GM13977 (cell line): ENCODE data around the gene GCSAM.

Experiments
- DNase-seq: peaks from one replicate; pipeline ENCODE4 v3.0.0; 2012; ENCODE audit warnings: low spot score
- in situ Hi-C: fragments of 300-500 bp; cut with MboI; formaldehyde crosslinking; loops from one replicate; pipeline ENCODE4 v1.12.0; 2022; ENCODE audit warnings: low sequenced_read_pairs, low pct_unique_long_range_greater_than_20kb, mixed read lengths, inconsistent platforms; ENCODE audit not compliant: unreplicated experiment
- TF ChIP-seq, protein P1 (sequence below): IDR thresholded peaks from 2 replicates; pipeline ENCODE4 v1.5.1; 2012; ENCODE audit warnings: mild to moderate bottlenecking, control low read depth; ENCODE audit not compliant: insufficient read depth; ENCODE audit errors: extremely low read depth, missing control alignments

GCSAM gene

DNA sequence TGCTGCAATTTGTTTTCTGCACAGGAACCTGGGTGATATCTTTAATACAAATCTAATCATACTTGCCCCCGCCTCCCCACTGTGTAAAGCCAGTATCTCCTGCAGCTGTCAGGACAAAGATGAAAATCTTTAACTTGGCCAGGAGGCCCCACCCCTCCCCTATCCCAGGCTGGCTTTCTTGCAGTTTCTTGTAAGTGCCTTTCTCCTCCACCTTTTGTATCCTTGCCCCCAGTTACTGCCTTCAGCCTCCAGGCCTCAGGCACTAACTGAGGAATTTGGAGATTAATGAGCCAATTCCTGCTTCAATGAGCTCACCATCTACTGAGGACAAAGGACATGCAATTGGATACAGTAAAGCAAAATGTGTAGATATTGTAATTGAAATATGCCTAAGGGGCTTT lies 6.5 kb downstream of the GCSAM start:
- in situ Hi-C loops: no loop called here

DNA sequence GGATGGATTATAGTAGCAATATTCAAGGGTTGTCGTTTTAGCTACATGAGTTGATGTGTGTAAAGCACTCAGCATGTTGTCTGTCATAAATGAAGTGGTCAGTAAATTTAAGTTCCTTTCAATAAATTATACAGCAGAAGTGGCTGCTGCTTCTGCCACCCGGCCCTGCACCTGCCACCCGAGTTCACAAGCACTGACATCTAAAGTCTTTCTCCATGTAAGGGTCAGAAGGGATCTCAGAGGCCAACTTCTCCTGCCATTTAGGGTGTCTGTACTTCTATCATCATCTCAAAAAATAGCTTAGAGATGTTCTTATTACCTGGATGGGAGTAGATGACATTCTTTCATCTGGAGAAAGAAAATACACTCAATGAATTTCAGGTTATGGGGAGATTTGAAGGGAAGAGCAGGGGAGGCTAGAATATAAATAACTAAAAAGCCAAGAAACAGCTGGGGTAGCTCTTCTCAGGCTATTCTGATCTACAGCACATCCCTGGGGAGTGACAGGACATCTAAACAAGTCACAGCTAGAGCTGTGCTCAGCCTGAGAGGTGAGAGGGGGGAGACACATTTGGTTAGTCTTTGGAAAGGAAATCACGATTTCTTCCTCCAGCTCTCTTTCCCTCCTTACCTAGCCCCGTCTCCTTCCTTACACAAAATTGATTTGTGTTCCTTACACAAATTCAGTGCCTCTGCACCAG lies 8.0 kb downstream of the GCSAM start:
- TF ChIP-seq, protein P1, sequence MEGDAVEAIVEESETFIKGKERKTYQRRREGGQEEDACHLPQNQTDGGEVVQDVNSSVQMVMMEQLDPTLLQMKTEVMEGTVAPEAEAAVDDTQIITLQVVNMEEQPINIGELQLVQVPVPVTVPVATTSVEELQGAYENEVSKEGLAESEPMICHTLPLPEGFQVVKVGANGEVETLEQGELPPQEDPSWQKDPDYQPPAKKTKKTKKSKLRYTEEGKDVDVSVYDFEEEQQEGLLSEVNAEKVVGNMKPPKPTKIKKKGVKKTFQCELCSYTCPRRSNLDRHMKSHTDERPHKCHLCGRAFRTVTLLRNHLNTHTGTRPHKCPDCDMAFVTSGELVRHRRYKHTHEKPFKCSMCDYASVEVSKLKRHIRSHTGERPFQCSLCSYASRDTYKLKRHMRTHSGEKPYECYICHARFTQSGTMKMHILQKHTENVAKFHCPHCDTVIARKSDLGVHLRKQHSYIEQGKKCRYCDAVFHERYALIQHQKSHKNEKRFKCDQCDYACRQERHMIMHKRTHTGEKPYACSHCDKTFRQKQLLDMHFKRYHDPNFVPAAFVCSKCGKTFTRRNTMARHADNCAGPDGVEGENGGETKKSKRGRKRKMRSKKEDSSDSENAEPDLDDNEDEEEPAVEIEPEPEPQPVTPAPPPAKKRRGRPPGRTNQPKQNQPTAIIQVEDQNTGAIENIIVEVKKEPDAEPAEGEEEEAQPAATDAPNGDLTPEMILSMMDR: no peak
- no peak for DNase-seq
- in situ Hi-C loops: loop anchor here (25.0 kb wide), 1 partner anchor 862 kb away; the partner anchor contains the start of genes CD200R1 and GTPBP8

More for the DNA sequence above, 6.5 kb downstream of the GCSAM start:
- no peak for DNase-seq
- TF ChIP-seq, protein P1: no peak

DNA sequence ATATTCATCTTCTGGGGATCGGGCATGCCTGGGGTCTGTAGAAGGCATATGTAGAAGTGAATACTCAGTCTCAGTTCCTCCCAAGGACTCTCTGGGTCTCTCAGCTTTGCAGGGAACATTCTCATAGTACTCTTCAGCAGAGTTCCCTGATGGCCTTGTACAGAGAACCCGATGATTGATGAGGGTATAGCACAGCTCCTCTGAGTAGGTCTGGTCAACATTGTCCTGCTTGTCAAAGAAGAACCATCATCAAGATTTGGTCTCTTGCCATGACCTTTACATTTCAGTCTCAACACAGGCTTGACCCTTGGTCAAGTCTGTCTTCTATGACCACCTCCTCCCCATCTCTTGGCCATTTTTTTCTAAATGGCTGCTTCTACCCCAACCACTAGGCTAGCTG lies 9.5 kb downstream of the GCSAM start:
- no peak for DNase-seq
- in situ Hi-C loops: loop anchor here (25.0 kb wide), 1 partner anchor 864 kb away; the partner anchor contains the start of genes CD200R1 and GTPBP8
- TF ChIP-seq, protein P1: no peak

DNA sequence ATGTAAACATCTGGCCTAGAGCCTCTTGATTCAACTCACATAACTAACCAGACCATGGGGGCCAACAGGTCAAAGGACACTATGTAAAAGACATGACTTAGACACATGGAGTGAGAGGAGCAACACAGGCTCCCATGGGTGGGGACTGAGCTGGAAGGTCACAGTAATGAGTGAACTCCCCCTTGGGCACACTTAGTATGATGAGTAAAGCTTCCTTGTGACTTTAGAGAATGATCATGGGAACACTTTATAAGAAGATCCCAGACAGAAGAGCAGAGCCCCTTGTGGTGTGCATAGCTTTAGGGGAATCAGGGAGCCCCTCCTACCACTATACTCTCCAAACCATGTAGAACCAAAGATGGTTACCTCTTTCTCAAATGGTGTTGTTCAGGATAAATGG lies 10.2 kb downstream of the GCSAM start:
- in situ Hi-C loops: loop anchor here (25.0 kb wide), 1 partner anchor 864 kb away; the partner anchor contains the start of genes CD200R1 and GTPBP8
- TF ChIP-seq, protein P1: no peak
- DNase-seq: no peak

DNA sequence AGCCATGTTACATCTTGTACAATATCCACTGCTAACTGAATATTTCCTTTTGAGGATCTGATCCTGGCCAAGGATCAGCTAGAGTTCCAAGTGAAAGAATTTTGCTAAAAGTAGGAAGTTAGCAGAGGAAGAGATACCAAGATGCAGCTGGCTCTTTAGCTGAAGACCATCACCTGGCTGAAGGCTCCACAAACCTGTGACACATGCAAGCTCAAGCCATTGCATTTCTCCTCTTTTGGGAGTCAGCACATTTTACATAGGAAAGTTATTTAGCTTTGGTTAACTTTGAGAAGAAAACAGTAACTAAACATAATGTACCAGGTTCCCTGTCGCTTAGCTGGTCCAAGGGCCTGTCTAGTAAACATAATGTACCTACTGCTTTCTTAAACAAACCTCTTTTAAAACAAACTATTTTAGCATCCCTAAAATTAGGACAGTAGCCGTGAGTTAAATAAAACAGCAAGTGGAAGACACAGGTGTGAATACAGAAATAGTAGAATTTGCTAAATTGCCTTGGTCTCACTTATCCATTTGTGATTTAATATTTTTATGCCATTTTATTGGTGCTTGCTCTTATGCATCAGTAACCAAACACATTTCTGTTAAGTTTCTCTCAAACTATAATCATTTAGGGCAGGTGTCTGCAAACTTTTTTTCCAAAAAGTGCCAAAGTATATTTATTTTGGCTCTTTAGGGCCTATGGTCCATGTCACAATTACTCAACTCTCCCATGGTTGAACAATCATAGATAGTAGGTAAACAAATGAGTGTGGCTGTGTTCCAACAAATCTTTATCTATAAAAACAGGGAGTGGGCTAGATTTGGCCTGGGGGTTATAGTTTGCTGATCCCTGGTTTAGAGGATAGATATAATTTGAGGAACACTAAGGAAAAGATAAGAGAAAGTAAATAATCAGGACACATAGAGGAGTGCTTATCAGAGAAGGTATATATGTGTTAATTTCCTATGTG lies 11.2 kb downstream of the GCSAM start:
- no peak for DNase-seq
- TF ChIP-seq, protein P1: no peak
- in situ Hi-C loops: loop anchor here (25.0 kb wide), 1 partner anchor 865 kb away; the partner anchor contains the start of genes CD200R1 and GTPBP8
